Heart right ventricle (tissue), 16 donors: ENCODE measurements around the gene PLSCR5. TPM values are rescaled to one million over a fixed set of nuclear protein-coding genes. Genes with fewer than 3 reads are reported as not detected.

Experiments
- ATAC-seq, 8 donors: fragments of 200-7000 bp; cut with Tn5 transposase; one replicate each; pipeline ENCODE4 v1.9.1; 2020; ENCODE audit warnings: mild to moderate bottlenecking in 8 of 8, moderate library complexity in 8 of 8, moderate number of reproducible peaks in 1 of 8
- DNase-seq, 2 donors: peaks; one replicate each; pipeline ENCODE4 v3.0.0-alpha.2; 2020
- H3K27ac ChIP-seq, 10 donors: fragments of 200-600 bp; sonication (generic) in 2 of 10; one replicate each; pipeline versions ENCODE4 v1.5.0 to v1.8.0; 2020 to 2022; ENCODE audit warnings: mild to moderate bottlenecking in 3 of 10
- H3K27me3 ChIP-seq, 7 donors: fragments of 200-600 bp; one replicate each; pipeline ENCODE4 v1.8.0; 2021 to 2022; ENCODE audit warnings: mild to moderate bottlenecking in 2 of 7
- H3K36me3 ChIP-seq, 9 donors: fragments of 200-600 bp; sonication (generic) in 1 of 9; one replicate each; pipeline versions ENCODE4 v1.5.0 to v1.8.0; 2020 to 2022; ENCODE audit warnings: mild to moderate bottlenecking in 2 of 9
- H3K4me1 ChIP-seq, 9 donors: fragments of 200-600 bp; sonication (generic) in 1 of 9; one replicate each; pipeline versions ENCODE4 v1.5.0 to v1.8.0; 2020 to 2022; ENCODE audit warnings: mild to moderate bottlenecking in 4 of 9
- H3K4me3 ChIP-seq, 10 donors: fragments of 200-600 bp; sonication (generic) in 2 of 10; one replicate each; pipeline versions ENCODE4 v1.5.0 to v1.8.0; 2020 to 2022; ENCODE audit warnings: mild to moderate bottlenecking in 7 of 10, moderate library complexity in 2 of 10
- H3K9me3 ChIP-seq, 11 donors: fragments of 200-600 bp in 10 of 11; sonication (generic) in 2 of 11; one replicate each; pipeline versions ENCODE4 v1.5.0 to v1.8.0; 2013 to 2022; ENCODE audit warnings: mild to moderate bottlenecking in 2 of 11, control low read depth in 1 of 11, moderate library complexity in 1 of 11
- CTCF ChIP-seq, 9 donors: fragments of 200-600 bp; sonication (generic) in 2 of 9; IDR thresholded peaks; one replicate each; pipeline versions ENCODE4 v1.5.0 to v1.8.0; 2021 to 2022; ENCODE audit warnings: antibody characterized with exemption in 9 of 9, mild to moderate bottlenecking in 5 of 9, moderate library complexity in 1 of 9
- WGBS, 2 donors: extraction: QIAGEN DNeasy Blood & Tissue Kit; methylation state at CpG; one replicate each; pipeline ENCODE4 v1.1.7; 2013; ENCODE audit warnings: inconsistent platforms in 1 of 2; 5-methylcytosine and 5-hydroxymethylcytosine counted together
- intact Hi-C, 10 donors: fragments of 100-400 bp; cut with DNase I; formaldehyde crosslinking; loops; one replicate each; pipeline versions ENCODE4 v1.11.1 to v1.14.2; 2022
- polyA plus RNA-seq, 2 donors: library from polyadenylated mRNA; stranded (reverse); fragments of 200-250 nt; gene quantifications; one replicate each; pipeline ENCODE4 v1.2.3, GENCODE V29; 2013
- total RNA-seq, 10 donors: library from RNA; stranded (reverse); fragmentation: NEBNext Ultra II Directional in 3 of 10; extraction: Animal tissue kit (Norgen Biotek cat#: 25700) in 3 of 10; gene quantifications; one replicate each; pipeline versions ENCODE4 v1.2.1 to v1.2.4, GENCODE V29; 2021 to 2023
- donor health status: Arrhythmogenic right ventricular cardiomyopathy.
- donor health status: ischemic (EF 13 %, LVEDD 7.1; RV severe dilation, severe dysfunction).
- donor health status: healthy with polysubstance abuse.
- donor health status: DM: no; HTN: yes; CAD: no.
- donor health status: DM: no; HTN: no; CAD: no.
- donor health status: ischemic (EF 25% LVEDD 6.9; RV normal size, moderate dysfunction).
- donor health status: ischemic (EF 25% LVEDD 5.7; RV mildly dilated, moderate dysfunction).
- donor health status: healthy.
- donor health status: DM: yes; HTN: yes; CAD: no.
- donor health status: Ischemic cardiomyopathy.
- donor health status: ischemic (EF 35%, LVEDD 5.7; RV mildly dilated, moderate dysfunction).
- donor health status: nonischemic (EF 11% LVEDD 7.7; RV severe dilation, severe dysfunction).
- donor health status: DM: yes; HTN: yes; CAD: no.
- donor health status: PGD.
- donor health status: ischemic (EF 29% LVEDD 5.4; RV normal size, mild dysfunction).
- donor health status: nonischemic (EF 23%, LVEDD 6.1; RV moderate dilation, normal function).

Gene PLSCR5
- total and polyA plus RNA-seq, 12 donors, result not detected

- WGBS, 2 donors, result 4 to 10% methylated on average over 1 of the region's 1 CpG
- no peaks in the 10 kb centered on the region for H3K4me1 ChIP-seq
- intact Hi-C loops, result loop anchor here in 3 of 10 donors (5.0 to 10.0 kb wide), 2 partner anchors 52 to 525 kb away; no protein-coding TSS in a partner anchor
- ATAC-seq, result no peak
- peak in 1 of 2 donors; percentile 16 for DNase-seq
- no peak overlapping the region for H3K4me3 ChIP-seq
- peak in 7 of 9 donors; percentile 52 to 69 (median 57) for TF ChIP-seq CTCF (IDR thresholded peaks at IDR 0.05)
- no peaks in the 10 kb centered on the region for H3K9me3 ChIP-seq
- H3K27ac ChIP-seq, result no peak overlapping the region
- H3K36me3 ChIP-seq, result no peaks in the 10 kb centered on the region
- H3K27me3 ChIP-seq, result no peaks in the 10 kb centered on the region
These were observed 15.1 kb downstream of the PLSCR5 start for GRCh38 chr3:146589899-146590508.

GRCh38 chr3:146585156-146585555 lies 20.0 kb downstream of the PLSCR5 start:
- H3K9me3 ChIP-seq, result peaks cover 0 to 15% (median 10%) of the 10 kb centered on the region in 11 donors
- no peaks in the 10 kb centered on the region for H3K27me3 ChIP-seq
- intact Hi-C loops, result loop anchor here in 1 of 10 donors (10.0 kb wide), 1 partner anchor 520 kb away; no protein-coding TSS in a partner anchor
- TF ChIP-seq CTCF (IDR thresholded peaks at IDR 0.05), result no peak
- no peaks in the 10 kb centered on the region for H3K4me1 ChIP-seq
- H3K27ac ChIP-seq, result no peak overlapping the region
- H3K4me3 ChIP-seq, result no peak overlapping the region
- H3K36me3 ChIP-seq, result no peaks in the 10 kb centered on the region
- ATAC-seq, result no peak
- DNase-seq, result no peak

GRCh38 chr3:146581951-146582467 lies 23.1 kb downstream of the PLSCR5 start:
- intact Hi-C loops, result loop anchor here in 1 of 10 donors (10.0 kb wide), 1 partner anchor 517 kb away; no protein-coding TSS in a partner anchor
- Histone ChIP-seq H3K4me3 (no peak overlapping the region), H3K4me1 (no peaks in the 10 kb centered on the region), H3K27ac (no peak overlapping the region), H3K9me3 (peaks cover 0 to 15% (median 10%) of the 10 kb centered on the region in 11 donors), H3K27me3 (no peaks in the 10 kb centered on the region), H3K36me3 (no peaks in the 10 kb centered on the region)
- TF ChIP-seq CTCF (IDR thresholded peaks at IDR 0.05), result no peak
- DNase-seq, result no peak
- no peak for ATAC-seq

- 31 to 41% methylated on average over 1 of the region's 1 CpG for WGBS, 2 donors
- DNase-seq, result no peak
- intact Hi-C loops, result loop anchor here in 1 of 10 donors (10.0 kb wide), 1 partner anchor 516 kb away; no protein-coding TSS in a partner anchor
- no peak for ATAC-seq
- Histone ChIP-seq H3K9me3 (peaks cover 0 to 15% (median 10%) of the 10 kb centered on the region in 11 donors), H3K4me3 (no peak overlapping the region), H3K27ac (no peak overlapping the region), H3K4me1 (no peaks in the 10 kb centered on the region), H3K27me3 (no peaks in the 10 kb centered on the region), H3K36me3 (no peaks in the 10 kb centered on the region)
- TF ChIP-seq CTCF (IDR thresholded peaks at IDR 0.05), result no peak
These were observed 24.0 kb downstream of the PLSCR5 start for GRCh38 chr3:146581080-146581601.
